ENCODE measurements around the gene TBC1D4. TPM values are rescaled to one million over a fixed set of nuclear protein-coding genes. Genes with fewer than 3 reads are reported as not detected.
"Not testable (repeated sequence)": the region's sequence is repeated elsewhere in the genome, so short reads cannot be mapped to it uniquely, and the experiment has no call there.

The TBC1D4 gene
- total RNA-seq, 1 experiment from 2014 or later, result 5.5 TPM

GRCh38 chr13:75352641-75353327, 129.2 kb downstream of the TBC1D4 start:
- no peak overlapping the region for H3K4me3 ChIP-seq (ENCODE audit: low read depth in 2 of 2, low read length in 2 of 2)
- no peaks in the 10 kb centered on the region for H3K27me3 ChIP-seq (ENCODE audit: control insufficient read depth, insufficient read depth, low read length)
- BruUV-seq (replicated peaks), result no TSS peak
- TF ChIP-seq TCF7L2 (IDR thresholded peaks at IDR 0.05; ENCODE audit: low read depth, low read length), result no peak
- TF ChIP-seq SIN3A (IDR thresholded peaks at IDR 0.05; ENCODE audit: borderline replicate concordance, insufficient read depth, low read depth, low read length), result no peak
- TF ChIP-seq, protein P1, sequence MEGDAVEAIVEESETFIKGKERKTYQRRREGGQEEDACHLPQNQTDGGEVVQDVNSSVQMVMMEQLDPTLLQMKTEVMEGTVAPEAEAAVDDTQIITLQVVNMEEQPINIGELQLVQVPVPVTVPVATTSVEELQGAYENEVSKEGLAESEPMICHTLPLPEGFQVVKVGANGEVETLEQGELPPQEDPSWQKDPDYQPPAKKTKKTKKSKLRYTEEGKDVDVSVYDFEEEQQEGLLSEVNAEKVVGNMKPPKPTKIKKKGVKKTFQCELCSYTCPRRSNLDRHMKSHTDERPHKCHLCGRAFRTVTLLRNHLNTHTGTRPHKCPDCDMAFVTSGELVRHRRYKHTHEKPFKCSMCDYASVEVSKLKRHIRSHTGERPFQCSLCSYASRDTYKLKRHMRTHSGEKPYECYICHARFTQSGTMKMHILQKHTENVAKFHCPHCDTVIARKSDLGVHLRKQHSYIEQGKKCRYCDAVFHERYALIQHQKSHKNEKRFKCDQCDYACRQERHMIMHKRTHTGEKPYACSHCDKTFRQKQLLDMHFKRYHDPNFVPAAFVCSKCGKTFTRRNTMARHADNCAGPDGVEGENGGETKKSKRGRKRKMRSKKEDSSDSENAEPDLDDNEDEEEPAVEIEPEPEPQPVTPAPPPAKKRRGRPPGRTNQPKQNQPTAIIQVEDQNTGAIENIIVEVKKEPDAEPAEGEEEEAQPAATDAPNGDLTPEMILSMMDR (IDR thresholded peaks at IDR 0.05), result no peak
- TF ChIP-seq POLR2AphosphoS5 (IDR thresholded peaks at IDR 0.05; ENCODE audit: low read depth, low read length), result no peak
- TF ChIP-seq REST (IDR thresholded peaks at IDR 0.05; ENCODE audit: insufficient read depth in 1 of 2, low read depth in 2 of 2, low read length in 1 of 2), result no peak
- intact Hi-C loops (cut with micrococcal nuclease; ENCODE audit: unreplicated experiment) (no loop called here), in situ Hi-C loops (cut with HindIII; ENCODE audit: low pct_unique_long_range_greater_than_20kb, low sequenced_read_pairs) (no loop called here)
- no peaks in the 10 kb centered on the region for H3K36me3 ChIP-seq (ENCODE audit: control insufficient read depth, insufficient read depth, low read length)
- DNase-seq (ENCODE audit: low read depth, low spot score) (no peak), ATAC-seq (no peak)
- no peak overlapping the region for H3K27ac ChIP-seq (ENCODE audit: low read length)
- ChIA-PET CTCF (no interaction called here), POLR2A (no interaction called here)
- no peaks in the 10 kb centered on the region for H3K4me1 ChIP-seq (ENCODE audit: control insufficient read depth, insufficient read depth, low read length)
- no peaks in the 10 kb centered on the region for H3K9me3 ChIP-seq (ENCODE audit: control insufficient read depth, insufficient read depth, low read depth, low read length)

DNA sequence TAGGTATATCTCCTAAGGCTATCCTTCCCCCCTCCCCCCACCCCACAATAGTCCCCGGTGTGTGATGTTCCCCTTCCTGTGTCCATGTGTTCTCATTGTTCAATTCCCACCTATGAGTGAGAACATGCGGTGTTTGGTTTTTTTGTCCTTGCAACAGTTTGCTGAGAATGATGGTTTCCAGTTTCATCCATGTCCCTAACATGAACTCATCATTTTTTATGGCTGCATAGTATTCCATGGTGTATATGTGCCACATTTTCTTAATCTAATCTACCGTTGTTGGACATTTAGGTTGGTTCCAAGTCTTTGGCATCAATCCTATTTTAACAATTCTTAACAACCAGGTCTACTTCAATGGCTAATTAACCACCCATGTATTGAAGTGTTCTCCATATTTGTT, 130.4 kb downstream of the TBC1D4 start:
- H3K36me3 ChIP-seq (ENCODE audit: control insufficient read depth, insufficient read depth, low read length); POLR2A ChIA-PET; H3K4me3 ChIP-seq (ENCODE audit: low read depth in 2 of 2, low read length in 2 of 2); intact Hi-C loops (cut with micrococcal nuclease; ENCODE audit: unreplicated experiment); ATAC-seq; CTCF ChIA-PET; BruUV-seq (replicated peaks); H3K27me3 ChIP-seq (ENCODE audit: control insufficient read depth, insufficient read depth, low read length); H3K27ac ChIP-seq (ENCODE audit: low read length); in situ Hi-C loops (cut with HindIII; ENCODE audit: low pct_unique_long_range_greater_than_20kb, low sequenced_read_pairs); H3K9me3 ChIP-seq (ENCODE audit: control insufficient read depth, insufficient read depth, low read depth, low read length); H3K4me1 ChIP-seq (ENCODE audit: control insufficient read depth, insufficient read depth, low read length); DNase-seq (ENCODE audit: low read depth, low spot score): not testable (repeated sequence)

GRCh38 chr13:75347925-75348324, 134.0 kb downstream of the TBC1D4 start:
- in situ Hi-C loops (cut with HindIII; ENCODE audit: low pct_unique_long_range_greater_than_20kb, low sequenced_read_pairs) (no loop called here), intact Hi-C loops (cut with micrococcal nuclease; ENCODE audit: unreplicated experiment) (no loop called here)
- no peak for DNase-seq (ENCODE audit: low read depth, low spot score)
- no peaks in the 10 kb centered on the region for H3K9me3 ChIP-seq (ENCODE audit: control insufficient read depth, insufficient read depth, low read depth, low read length)
- TF ChIP-seq SIN3A (IDR thresholded peaks at IDR 0.05; ENCODE audit: borderline replicate concordance, insufficient read depth, low read depth, low read length), result no peak
- no peaks in the 10 kb centered on the region for H3K27me3 ChIP-seq (ENCODE audit: control insufficient read depth, insufficient read depth, low read length)
- ChIA-PET CTCF (no interaction called here), POLR2A (no interaction called here)
- no peaks in the 10 kb centered on the region for H3K4me1 ChIP-seq (ENCODE audit: control insufficient read depth, insufficient read depth, low read length)
- no peak overlapping the region for H3K27ac ChIP-seq (ENCODE audit: low read length)
- ATAC-seq, result no peak
- no TSS peak for BruUV-seq (replicated peaks)
- no peak overlapping the region for H3K4me3 ChIP-seq (ENCODE audit: low read depth in 2 of 2, low read length in 2 of 2)
- no peaks in the 10 kb centered on the region for H3K36me3 ChIP-seq (ENCODE audit: control insufficient read depth, insufficient read depth, low read length)

Measured in Panc1 (cell line).